ENCODE data around the gene METTL5. TPM values are rescaled to one million over a fixed set of nuclear protein-coding genes. Genes with fewer than 3 reads are reported as not detected.
"Not testable (repeated sequence)": the region's sequence is repeated elsewhere in the genome, so short reads cannot be mapped to it uniquely, and the experiment has no call there.

The METTL5 gene
- total and polyA plus RNA-seq, 4 donors: 29.2 to 59.0 (median 33.0) TPM

- H3K4me3 ChIP-seq: no peak overlapping the region
- H3K4me1 ChIP-seq (ENCODE audit: control insufficient read depth in 5 of 5, insufficient read depth in 5 of 5, low read length in 5 of 5): peaks cover 0 to 12% (median 0%) of the 10 kb centered on the region in 5 donors
- no peak for TF ChIP-seq CTCF (IDR thresholded peaks at IDR 0.05; ENCODE audit: control extremely low read depth, extremely low read depth)
- H3K27ac ChIP-seq (ENCODE audit: low read depth in 1 of 2, low read length in 1 of 2): no peak overlapping the region
- ATAC-seq (ENCODE audit: insufficient read depth, low FRiP score) (no peak), DNase-seq (no peak)
- H3K27me3 ChIP-seq (ENCODE audit: control insufficient read depth in 3 of 3, insufficient read depth in 3 of 3, low read length in 2 of 3): no peaks in the 10 kb centered on the region
- H3K9ac ChIP-seq (ENCODE audit: insufficient read depth in 1 of 2, low read length in 2 of 2): no peak overlapping the region
- no peaks in the 10 kb centered on the region for H3K9me3 ChIP-seq (ENCODE audit: control insufficient read depth in 4 of 4, insufficient read depth in 3 of 4, low read length in 3 of 4)
- H3K36me3 ChIP-seq (ENCODE audit: control insufficient read depth in 4 of 4, insufficient read depth in 4 of 4, low read length in 4 of 4): peaks cover 0 to 3% (median 0%) of the 10 kb centered on the region in 4 donors
- 83 to 89% methylated on average over 2 of the region's 2 CpGs for WGBS, 2 donors
Measured at GRCh38 chr2:169862816-169863215, 38.1 kb upstream of the METTL5 start.

GRCh38 chr2:169860149-169860548, 35.4 kb upstream of the METTL5 start:
- no peak overlapping the region for H3K27ac ChIP-seq (ENCODE audit: low read depth in 1 of 2, low read length in 1 of 2)

GRCh38 chr2:169859423-169859822, 34.7 kb upstream of the METTL5 start:
- no peak for ATAC-seq (ENCODE audit: insufficient read depth, low FRiP score)
- no peaks in the 10 kb centered on the region for H3K27me3 ChIP-seq (ENCODE audit: control insufficient read depth in 3 of 3, insufficient read depth in 3 of 3, low read length in 2 of 3)
- H3K4me3 ChIP-seq: no peak overlapping the region
- 97 to 98% methylated on average over 4 of the region's 4 CpGs for WGBS, 2 donors
- no peak for TF ChIP-seq CTCF (IDR thresholded peaks at IDR 0.05; ENCODE audit: control extremely low read depth, extremely low read depth)
- peaks cover 0 to 12% (median 0%) of the 10 kb centered on the region in 5 donors for H3K4me1 ChIP-seq (ENCODE audit: control insufficient read depth in 5 of 5, insufficient read depth in 5 of 5, low read length in 5 of 5)
- no peak for DNase-seq
- no peak overlapping the region for H3K9ac ChIP-seq (ENCODE audit: insufficient read depth in 1 of 2, low read length in 2 of 2)
- H3K27ac ChIP-seq (ENCODE audit: low read depth in 1 of 2, low read length in 1 of 2): no peak overlapping the region
- H3K9me3 ChIP-seq (ENCODE audit: control insufficient read depth in 4 of 4, insufficient read depth in 3 of 4, low read length in 3 of 4): no peaks in the 10 kb centered on the region
- H3K36me3 ChIP-seq (ENCODE audit: control insufficient read depth in 4 of 4, insufficient read depth in 4 of 4, low read length in 4 of 4): peaks cover 0 to 3% (median 0%) of the 10 kb centered on the region in 4 donors

More at GRCh38 chr2:169860149-169860548, 35.4 kb upstream of the METTL5 start:
- WGBS, 2 donors: 94 to 98% methylated on average over 4 of the region's 4 CpGs
- H3K9ac ChIP-seq (ENCODE audit: insufficient read depth in 1 of 2, low read length in 2 of 2): no peak overlapping the region
- TF ChIP-seq CTCF (IDR thresholded peaks at IDR 0.05; ENCODE audit: control extremely low read depth, extremely low read depth): no peak
- peaks cover 0 to 3% (median 0%) of the 10 kb centered on the region in 4 donors for H3K36me3 ChIP-seq (ENCODE audit: control insufficient read depth in 4 of 4, insufficient read depth in 4 of 4, low read length in 4 of 4)
- DNase-seq: no peak
- no peaks in the 10 kb centered on the region for H3K27me3 ChIP-seq (ENCODE audit: control insufficient read depth in 3 of 3, insufficient read depth in 3 of 3, low read length in 2 of 3)
- H3K4me3 ChIP-seq: no peak overlapping the region
- peaks cover 0 to 12% (median 0%) of the 10 kb centered on the region in 5 donors for H3K4me1 ChIP-seq (ENCODE audit: control insufficient read depth in 5 of 5, insufficient read depth in 5 of 5, low read length in 5 of 5)
- ATAC-seq (ENCODE audit: insufficient read depth, low FRiP score): no peak
- H3K9me3 ChIP-seq (ENCODE audit: control insufficient read depth in 4 of 4, insufficient read depth in 3 of 4, low read length in 3 of 4): no peaks in the 10 kb centered on the region

- not testable (repeated sequence) for H3K4me1 ChIP-seq (ENCODE audit: control insufficient read depth in 5 of 5, insufficient read depth in 5 of 5, low read length in 5 of 5); H3K27ac ChIP-seq (ENCODE audit: low read depth in 1 of 2, low read length in 1 of 2); ATAC-seq (ENCODE audit: insufficient read depth, low FRiP score); H3K36me3 ChIP-seq (ENCODE audit: control insufficient read depth in 4 of 4, insufficient read depth in 4 of 4, low read length in 4 of 4); DNase-seq; H3K9ac ChIP-seq (ENCODE audit: insufficient read depth in 1 of 2, low read length in 2 of 2); H3K4me3 ChIP-seq; H3K9me3 ChIP-seq (ENCODE audit: control insufficient read depth in 4 of 4, insufficient read depth in 3 of 4, low read length in 3 of 4); H3K27me3 ChIP-seq (ENCODE audit: control insufficient read depth in 3 of 3, insufficient read depth in 3 of 3, low read length in 2 of 3)
- WGBS, 2 donors: 94 to 96% methylated on average over 27 to 41 of the region's 42 CpGs
Measured at GRCh38 chr2:169855281-169856258, 30.9 kb upstream of the METTL5 start.

All from lung (tissue), 12 donors.